Activated CD8-positive, alpha-beta memory T cell treated with anti-CD3 and anti-CD28 coated beads, Interleukin-2, amount 50 U/mL, for 4 hours (primary cell): ENCODE measurements around the gene GGA1.
A peak's percentile ranks its signal among the peaks of the same experiment; 100 is the strongest.
"Not testable (repeated sequence)": the region's sequence is repeated elsewhere in the genome, so short reads cannot be mapped to it uniquely, and the experiment has no call there.

Experiments
- DNase-seq: peaks from one replicate; pipeline ENCODE4 v3.0.0-alpha.2; 2020

The GGA1 gene

GRCh38 chr22:37610153-37610475 is 1.5 kb downstream of the GGA1 start:
- not testable (repeated sequence) for DNase-seq

- DNase-seq = no peak
These were observed 2.0 kb downstream of the GGA1 start for GRCh38 chr22:37610480-37611129.

GRCh38 chr22:37611207-37611606 is 2.6 kb downstream of the GGA1 start:
- DNase-seq = no peak

- no peak for DNase-seq
These were observed 7.8 kb downstream of the GGA1 start for GRCh38 chr22:37616201-37617083.

GRCh38 chr22:37617431-37617830 is 8.8 kb downstream of the GGA1 start:
- no peak for DNase-seq

GRCh38 chr22:37618072-37618656 is 9.5 kb downstream of the GGA1 start:
- no peak for DNase-seq

GRCh38 chr22:37618674-37619073 is 10.0 kb downstream of the GGA1 start:
- DNase-seq = no peak

- DNase-seq = no peak
These were observed 11.4 kb downstream of the GGA1 start for GRCh38 chr22:37619991-37620390.

- no peak for DNase-seq
These were observed 12.8 kb downstream of the GGA1 start for GRCh38 chr22:37621352-37621860.

GRCh38 chr22:37623075-37624016 is 14.7 kb downstream of the GGA1 start:
- DNase-seq = peak; percentile 79

GRCh38 chr22:37624017-37624365 is 15.4 kb downstream of the GGA1 start:
- no peak for DNase-seq

- DNase-seq = no peak
These were observed 16.2 kb downstream of the GGA1 start for GRCh38 chr22:37624876-37625275.

GRCh38 chr22:37625737-37626136 is 17.1 kb downstream of the GGA1 start:
- no peak for DNase-seq

GRCh38 chr22:37626144-37626543 is 17.5 kb downstream of the GGA1 start:
- no peak for DNase-seq

GRCh38 chr22:37626556-37627075 is 18.0 kb downstream of the GGA1 start:
- no peak for DNase-seq

GRCh38 chr22:37627121-37627520 is 18.5 kb downstream of the GGA1 start:
- no peak for DNase-seq

- peak; percentile 49 for DNase-seq
These were observed 18.9 kb downstream of the GGA1 start for GRCh38 chr22:37627545-37627944.

GRCh38 chr22:37628830-37629229 is 20.2 kb downstream of the GGA1 start:
- no peak for DNase-seq

GRCh38 chr22:37629928-37630327 is 21.3 kb downstream of the GGA1 start:
- no peak for DNase-seq

- DNase-seq = no peak
These were observed 22.3 kb downstream of the GGA1 start for GRCh38 chr22:37630839-37631435.

GRCh38 chr22:37631448-37632173 is 23.0 kb downstream of the GGA1 start:
- DNase-seq = no peak
